Measurements from ENCODE around the gene AGBL2.

AGBL2 gene

GRCh38 chr11:47726118-47726442 is 10.9 kb upstream of the AGBL2 start:
- H3K4me3 ChIP-seq (ENCODE audit: low read depth, low read length) = no peak overlapping the region
- no peak for TF ChIP-seq CTCF (IDR thresholded peaks at IDR 0.05; ENCODE audit: low read depth, low read length)

- no peak overlapping the region for H3K4me3 ChIP-seq (ENCODE audit: low read depth, low read length)
- TF ChIP-seq CTCF (IDR thresholded peaks at IDR 0.05; ENCODE audit: low read depth, low read length) = no peak
Measured at GRCh38 chr11:47725442-47726117, 10.4 kb upstream of the AGBL2 start.

- H3K4me3 ChIP-seq (ENCODE audit: low read depth, low read length) = no peak overlapping the region
- TF ChIP-seq CTCF (IDR thresholded peaks at IDR 0.05; ENCODE audit: low read depth, low read length) = no peak
Measured at GRCh38 chr11:47724041-47724729, 9.0 kb upstream of the AGBL2 start.

GRCh38 chr11:47723041-47723440 is 7.9 kb upstream of the AGBL2 start:
- TF ChIP-seq CTCF (IDR thresholded peaks at IDR 0.05; ENCODE audit: low read depth, low read length) = no peak
- no peak overlapping the region for H3K4me3 ChIP-seq (ENCODE audit: low read depth, low read length)

GRCh38 chr11:47720651-47721050 is 5.5 kb upstream of the AGBL2 start:
- H3K4me3 ChIP-seq (ENCODE audit: low read depth, low read length) = no peak overlapping the region

GRCh38 chr11:47716692-47717091 is 1.5 kb upstream of the AGBL2 start:
- no peak overlapping the region for H3K4me3 ChIP-seq (ENCODE audit: low read depth, low read length)
- no peak for TF ChIP-seq CTCF (IDR thresholded peaks at IDR 0.05; ENCODE audit: low read depth, low read length)

More at GRCh38 chr11:47720651-47721050, 5.5 kb upstream of the AGBL2 start:
- TF ChIP-seq CTCF (IDR thresholded peaks at IDR 0.05; ENCODE audit: low read depth, low read length) = no peak

GRCh38 chr11:47714554-47715081 is 551 bp downstream of the AGBL2 start:
- peak overlapping the region; percentile 66 for H3K4me3 ChIP-seq (ENCODE audit: low read depth, low read length)
- no peak for TF ChIP-seq CTCF (IDR thresholded peaks at IDR 0.05; ENCODE audit: low read depth, low read length)
